CD4-positive, alpha-beta T cell treated with Interleukin-4 for 1 hour (primary cell): Measurements from ENCODE around the gene ACAP3.

ENCODE experiments used
- DNase-seq, 2 donors: peaks; one replicate each; pipeline ENCODE4 v3.0.0-alpha.2; 2020 to 2022

ACAP3 gene

GRCh38 chr1:1313500-1314236, 5.9 kb upstream of the ACAP3 start:
- DNase-seq: no peak

GRCh38 chr1:1312450-1313314, 5.0 kb upstream of the ACAP3 start:
- DNase-seq: no peak

- DNase-seq: no peak
Observed at GRCh38 chr1:1311107-1312104, 3.7 kb upstream of the ACAP3 start.

- DNase-seq: no peak
Observed at GRCh38 chr1:1310476-1311053, 2.8 kb upstream of the ACAP3 start.

GRCh38 chr1:1310109-1310385, 2.3 kb upstream of the ACAP3 start:
- DNase-seq: no peak

GRCh38 chr1:1309251-1310108, 1.8 kb upstream of the ACAP3 start:
- no peak for DNase-seq

- DNase-seq: no peak
Observed at GRCh38 chr1:1308756-1309250, 1.1 kb upstream of the ACAP3 start.

- DNase-seq: no peak
Observed at GRCh38 chr1:1307261-1307922, 338 bp downstream of the ACAP3 start.

GRCh38 chr1:1306661-1307260, 969 bp downstream of the ACAP3 start:
- no peak for DNase-seq

GRCh38 chr1:1306070-1306660, 1.6 kb downstream of the ACAP3 start:
- DNase-seq: no peak

GRCh38 chr1:1305300-1306069, 2.2 kb downstream of the ACAP3 start:
- DNase-seq: peak; percentile 69

- DNase-seq: no peak
Observed at GRCh38 chr1:1304331-1305299, 3.1 kb downstream of the ACAP3 start.

GRCh38 chr1:1303736-1304135, 4.0 kb downstream of the ACAP3 start:
- no peak for DNase-seq

GRCh38 chr1:1302951-1303509, 4.7 kb downstream of the ACAP3 start:
- DNase-seq: no peak

GRCh38 chr1:1302006-1302430, 5.7 kb downstream of the ACAP3 start:
- DNase-seq: no peak

- no peak for DNase-seq
Observed at GRCh38 chr1:1300352-1300739, 7.4 kb downstream of the ACAP3 start.

GRCh38 chr1:1299686-1300351, 7.9 kb downstream of the ACAP3 start:
- peak in 1 of 2 donors; percentile 31 for DNase-seq
